ENCODE results near the gene ZNF598. TPM values are rescaled to one million over a fixed set of nuclear protein-coding genes. Genes with fewer than 3 reads are reported as not detected.

ZNF598 gene
- total RNA-seq, 4 donors from 2014 or later: 56.1 to 117 (median 86.5) TPM

- 10 to 18% methylated on average over 15 to 20 of the region's 22 CpGs for WGBS, 2 donors
- intact Hi-C loops (cut with DNase I; ENCODE audit: low total_unique reads): no loop called here
- no peak for DNase-seq (ENCODE audit: low spot score in 2 of 2)
- TF ChIP-seq CTCF (IDR thresholded peaks at IDR 0.05): no peak
- TF ChIP-seq POLR2A (IDR thresholded peaks at IDR 0.05): no peak
- no peak overlapping the region for H3K4me3 ChIP-seq (ENCODE audit: low read depth, poor library complexity, severe bottlenecking)
Observed at GRCh38 chr16:1991588-1991947, 18.1 kb downstream of the ZNF598 start.

GRCh38 chr16:1991135-1991551 is 18.5 kb downstream of the ZNF598 start:
- no peak overlapping the region for H3K4me3 ChIP-seq (ENCODE audit: low read depth, poor library complexity, severe bottlenecking)
- no peak for DNase-seq (ENCODE audit: low spot score in 2 of 2)
- no peak for TF ChIP-seq POLR2A (IDR thresholded peaks at IDR 0.05)
- TF ChIP-seq CTCF (IDR thresholded peaks at IDR 0.05): no peak
- intact Hi-C loops (cut with DNase I; ENCODE audit: low total_unique reads): no loop called here
- 3 to 6% methylated on average over 12 to 18 of the region's 18 CpGs for WGBS, 2 donors

- no peak overlapping the region for H3K4me3 ChIP-seq (ENCODE audit: low read depth, poor library complexity, severe bottlenecking)
- intact Hi-C loops (cut with DNase I; ENCODE audit: low total_unique reads): no loop called here
- DNase-seq (ENCODE audit: low spot score in 2 of 2): no peak
- TF ChIP-seq CTCF (IDR thresholded peaks at IDR 0.05): no peak
- TF ChIP-seq POLR2A (IDR thresholded peaks at IDR 0.05): no peak
- WGBS, 2 donors: 1 to 4% methylated on average over 42 to 43 of the region's 50 CpGs
Observed at GRCh38 chr16:1990351-1991134, 19.1 kb downstream of the ZNF598 start.

GRCh38 chr16:1990101-1990350 is 19.6 kb downstream of the ZNF598 start:
- TF ChIP-seq POLR2A (IDR thresholded peaks at IDR 0.05) (no peak), CTCF (IDR thresholded peaks at IDR 0.05) (no peak)
- WGBS, 2 donors: 0 to 2% methylated on average over 4 to 10 of the region's 25 CpGs
- DNase-seq (ENCODE audit: low spot score in 2 of 2): no peak
- intact Hi-C loops (cut with DNase I; ENCODE audit: low total_unique reads): no loop called here
- no peak overlapping the region for H3K4me3 ChIP-seq (ENCODE audit: low read depth, poor library complexity, severe bottlenecking)

GRCh38 chr16:1989209-1990100 is 20.2 kb downstream of the ZNF598 start, which contains the start of gene SYNGR3:
Gene SYNGR3, plus strand, starts transcription at chr16:1989970. Its CDS starts 133 bp downstream, at chr16:1990103.
- intact Hi-C loops (cut with DNase I; ENCODE audit: low total_unique reads): no loop called here
- no peak within 1 kb of the TSS for H3K4me3 ChIP-seq (ENCODE audit: low read depth, poor library complexity, severe bottlenecking)
- TF ChIP-seq CTCF (IDR thresholded peaks at IDR 0.05): no peak
- TF ChIP-seq POLR2A (IDR thresholded peaks at IDR 0.05): no peak
- WGBS, 2 donors: 6 to 13% methylated on average over 19 to 28 of the region's 67 CpGs
- no peak for DNase-seq (ENCODE audit: low spot score in 2 of 2)

All from lower leg skin (tissue), 4 donors.